Smooth muscle cell (in vitro differentiated cells): ENCODE data around the gene PCSK6. TPM values are rescaled to one million over a fixed set of nuclear protein-coding genes. Genes with fewer than 3 reads are reported as not detected.

Experiments used
- DNase-seq: peaks from one replicate; lab custom pipeline; 2025; ENCODE audit not compliant: unreplicated experiment; lab: John Stamatoyannopoulos, UW
- H2AFZ ChIP-seq: fragments of 200-600 bp; sonication (generic); 2 replicates; pipeline ENCODE4 v1.6.0; 2016; ENCODE audit warnings: antibody characterized with exemption, low read depth, mild to moderate bottlenecking
- H3F3A ChIP-seq: fragments of 200-600 bp; sonication (generic); 2 replicates; pipeline ENCODE4 v1.6.0; 2017; ENCODE audit warnings: antibody characterized with exemption, low read depth
- H3K27ac ChIP-seq: fragments of 200-600 bp; sonication (generic); 2 replicates; pipeline ENCODE4 v1.5.1; 2016; ENCODE audit warnings: low read depth, mild to moderate bottlenecking
- H3K27me3 ChIP-seq: fragments of 200-600 bp; sonication (generic); 2 replicates; pipeline ENCODE4 v1.6.1; 2016; ENCODE audit warnings: low read depth, mild to moderate bottlenecking
- H3K36me3 ChIP-seq: fragments of 200-600 bp; sonication (generic); 2 replicates; pipeline ENCODE4 v1.5.1; 2016; ENCODE audit warnings: low read depth
- H3K4me1 ChIP-seq: fragments of 200-600 bp; sonication (generic); 2 replicates; pipeline ENCODE4 v1.5.1; 2016; ENCODE audit warnings: low read depth
- H3K4me2 ChIP-seq: fragments of 200-600 bp; sonication (generic); 2 replicates; pipeline ENCODE4 v1.6.0; 2016; ENCODE audit warnings: mild to moderate bottlenecking
- H3K4me3 ChIP-seq: fragments of 200-600 bp; sonication (generic); 2 replicates; pipeline ENCODE4 v1.5.1; 2016; ENCODE audit warnings: mild to moderate bottlenecking
- H3K79me2 ChIP-seq: fragments of 200-600 bp; sonication (generic); 2 replicates; pipeline ENCODE4 v1.6.0; 2016; ENCODE audit warnings: low read depth, mild to moderate bottlenecking
- H3K9ac ChIP-seq: fragments of 200-600 bp; sonication (generic); 2 replicates; pipeline ENCODE4 v1.6.0; 2016; ENCODE audit warnings: low read depth
- H3K9me3 ChIP-seq: fragments of 200-600 bp; sonication (generic); replicated peaks from 2 replicates; pipeline ENCODE4 v1.5.1; 2016; ENCODE audit warnings: low read depth
- H4K20me1 ChIP-seq: fragments of 200-600 bp; sonication (generic); 2 replicates; pipeline ENCODE4 v1.6.0; 2016; ENCODE audit warnings: low read depth
- WGBS: methylation state at CpG from one replicate; pipeline ENCODE4 v1.1.7; 2016; ENCODE audit warnings: low lambda C conversion rate; 5-methylcytosine and 5-hydroxymethylcytosine counted together
- polyA plus RNA-seq: library from polyadenylated mRNA; unstranded; fragments of >200 nt; fragmentation: Nextera tagmentation; extraction: Ambion mirVana; gene quantifications from 2 replicates; pipeline ENCODE4 v1.2.1, GENCODE V29; 2016
- total RNA-seq: library from RNA; depleted of rRNA; stranded (reverse); fragments of >200 nt; gene quantifications from 2 replicates; pipeline ENCODE4 v1.2.3, GENCODE V29; 2014
- TF ChIP-seq, protein P1 (sequence below): fragments of 200-600 bp; sonication (generic); IDR thresholded peaks from 2 replicates; pipeline ENCODE4 v1.5.1; 2017; ENCODE audit warnings: borderline replicate concordance, mild to moderate bottlenecking, antibody characterized with exemption; ENCODE audit not compliant: insufficient read depth, poor library complexity, severe bottlenecking

PCSK6 gene
- total and polyA plus RNA-seq, 2 experiments from 2014 or later = 17.5 TPM

DNA sequence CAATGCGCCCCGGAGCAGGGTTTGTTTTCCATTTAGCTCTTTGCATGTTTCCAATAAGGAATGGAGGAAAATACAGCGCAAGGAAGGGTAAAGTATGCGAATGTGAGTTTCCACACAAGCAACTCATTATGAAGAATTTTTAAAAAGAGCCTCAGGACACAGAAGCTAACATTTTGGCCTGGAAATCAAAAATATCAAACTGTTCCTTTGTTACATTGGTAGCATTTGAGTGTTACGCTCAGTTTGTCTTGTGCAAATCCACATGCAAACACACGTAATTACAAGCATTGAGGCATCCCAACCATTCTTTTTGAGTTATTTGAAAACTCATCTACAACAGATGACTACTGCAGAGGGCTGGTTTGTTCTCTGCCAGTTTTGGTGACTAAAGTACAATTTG is 101.5 kb downstream of the PCSK6 start:
- WGBS = 98% methylated on average over 5 of the region's 6 CpGs
- no peaks in the 10 kb centered on the region for H3K79me2 ChIP-seq
- H3F3A ChIP-seq = no peaks in the 10 kb centered on the region
- no peaks in the 10 kb centered on the region for H4K20me1 ChIP-seq
- H3K36me3 ChIP-seq = no peaks in the 10 kb centered on the region
- no peak overlapping the region for H3K4me3 ChIP-seq
- no peak for DNase-seq
- H3K9ac ChIP-seq = no peak overlapping the region
- H3K9me3 ChIP-seq = no peaks in the 10 kb centered on the region
- TF ChIP-seq, protein P1, sequence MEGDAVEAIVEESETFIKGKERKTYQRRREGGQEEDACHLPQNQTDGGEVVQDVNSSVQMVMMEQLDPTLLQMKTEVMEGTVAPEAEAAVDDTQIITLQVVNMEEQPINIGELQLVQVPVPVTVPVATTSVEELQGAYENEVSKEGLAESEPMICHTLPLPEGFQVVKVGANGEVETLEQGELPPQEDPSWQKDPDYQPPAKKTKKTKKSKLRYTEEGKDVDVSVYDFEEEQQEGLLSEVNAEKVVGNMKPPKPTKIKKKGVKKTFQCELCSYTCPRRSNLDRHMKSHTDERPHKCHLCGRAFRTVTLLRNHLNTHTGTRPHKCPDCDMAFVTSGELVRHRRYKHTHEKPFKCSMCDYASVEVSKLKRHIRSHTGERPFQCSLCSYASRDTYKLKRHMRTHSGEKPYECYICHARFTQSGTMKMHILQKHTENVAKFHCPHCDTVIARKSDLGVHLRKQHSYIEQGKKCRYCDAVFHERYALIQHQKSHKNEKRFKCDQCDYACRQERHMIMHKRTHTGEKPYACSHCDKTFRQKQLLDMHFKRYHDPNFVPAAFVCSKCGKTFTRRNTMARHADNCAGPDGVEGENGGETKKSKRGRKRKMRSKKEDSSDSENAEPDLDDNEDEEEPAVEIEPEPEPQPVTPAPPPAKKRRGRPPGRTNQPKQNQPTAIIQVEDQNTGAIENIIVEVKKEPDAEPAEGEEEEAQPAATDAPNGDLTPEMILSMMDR = no peak
- H3K4me1 ChIP-seq = no peaks in the 10 kb centered on the region
- H3K27ac ChIP-seq = no peak overlapping the region
- H3K4me2 ChIP-seq = no peak overlapping the region
- no peak overlapping the region for H2AFZ ChIP-seq
- H3K27me3 ChIP-seq = no peaks in the 10 kb centered on the region

DNA sequence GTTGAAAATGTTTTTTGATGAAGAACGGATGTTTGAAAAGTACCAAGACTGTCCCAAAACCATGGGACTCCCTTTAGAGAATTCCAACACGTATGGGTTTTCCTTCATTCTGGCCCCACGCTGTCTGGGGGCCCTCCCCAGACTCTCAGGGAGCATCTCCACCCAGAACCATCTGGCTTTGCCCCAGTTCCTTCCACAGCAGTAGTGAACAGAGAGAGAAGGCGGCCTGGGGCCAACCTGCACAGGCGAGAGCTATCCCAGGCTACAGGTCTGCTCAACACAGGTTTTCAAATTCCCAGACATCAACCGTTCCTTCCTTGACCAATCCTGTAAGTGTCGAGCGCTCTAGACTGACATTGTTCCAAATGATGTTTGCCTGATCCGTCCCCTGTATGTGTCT is 101.9 kb downstream of the PCSK6 start:
- TF ChIP-seq, protein P1 = no peak
- H3K4me1 ChIP-seq = no peaks in the 10 kb centered on the region
- no peak overlapping the region for H3K9ac ChIP-seq
- no peak overlapping the region for H3K4me3 ChIP-seq
- no peaks in the 10 kb centered on the region for H3K36me3 ChIP-seq
- H3K4me2 ChIP-seq = no peak overlapping the region
- no peaks in the 10 kb centered on the region for H3K9me3 ChIP-seq
- no peak overlapping the region for H3K27ac ChIP-seq
- DNase-seq = no peak
- H3F3A ChIP-seq = no peaks in the 10 kb centered on the region
- WGBS = 72% methylated on average over 9 of the region's 9 CpGs
- H3K79me2 ChIP-seq = no peaks in the 10 kb centered on the region
- H4K20me1 ChIP-seq = no peaks in the 10 kb centered on the region
- H2AFZ ChIP-seq = no peak overlapping the region
- H3K27me3 ChIP-seq = no peaks in the 10 kb centered on the region

DNA sequence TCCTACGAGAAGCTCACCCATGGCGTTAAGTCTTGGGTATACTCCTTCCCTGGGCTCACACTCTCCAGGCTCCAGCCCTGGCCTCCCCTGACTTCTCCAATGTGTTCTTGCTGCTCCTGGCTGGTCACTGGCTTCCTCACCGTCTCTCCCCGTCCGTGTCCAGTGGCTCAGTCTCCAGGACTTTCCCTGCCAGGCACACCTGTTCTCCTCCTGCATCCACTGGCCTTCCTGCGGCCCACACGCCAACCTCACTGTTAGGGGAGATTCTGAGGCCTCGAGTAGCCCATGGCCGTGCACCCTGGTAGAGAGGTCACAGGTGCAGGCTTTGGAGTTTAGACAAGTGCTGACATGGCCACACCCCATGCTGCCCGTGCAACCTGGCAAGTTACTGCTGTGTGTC is 102.5 kb downstream of the PCSK6 start:
- WGBS = 85% methylated on average over 10 of the region's 10 CpGs
- H3K4me3 ChIP-seq = no peak overlapping the region

DNA sequence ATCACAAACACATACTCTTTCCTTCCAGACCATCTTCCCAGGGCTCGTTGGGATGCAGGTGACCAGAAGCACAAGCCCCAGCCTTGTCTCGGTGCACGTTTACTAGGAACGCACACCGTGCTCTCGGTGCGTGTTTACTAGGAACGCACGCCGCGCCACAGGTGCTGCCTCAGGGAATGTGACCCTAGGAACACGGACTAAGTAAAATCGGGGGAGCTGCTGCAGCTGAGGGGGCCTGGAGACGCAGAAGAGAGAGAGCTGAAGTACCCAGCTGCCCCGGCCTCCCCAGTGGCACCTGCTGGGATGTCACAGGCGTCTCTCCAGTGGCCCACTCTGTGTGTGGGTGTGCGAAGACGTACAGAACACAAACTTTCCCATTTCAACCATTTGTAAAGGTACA is 103.5 kb downstream of the PCSK6 start:
- H3K79me2 ChIP-seq = no peaks in the 10 kb centered on the region
- WGBS = 95% methylated on average over 18 of the region's 18 CpGs
- no peaks in the 10 kb centered on the region for H3K4me1 ChIP-seq
- no peak for DNase-seq
- H3K36me3 ChIP-seq = no peaks in the 10 kb centered on the region
- H3K4me3 ChIP-seq = no peak overlapping the region
- no peaks in the 10 kb centered on the region for H3K9me3 ChIP-seq
- no peaks in the 10 kb centered on the region for H4K20me1 ChIP-seq
- H3K27me3 ChIP-seq = no peaks in the 10 kb centered on the region
- H3K27ac ChIP-seq = no peak overlapping the region
- TF ChIP-seq, protein P1 = no peak
- H3F3A ChIP-seq = no peaks in the 10 kb centered on the region
- no peak overlapping the region for H3K4me2 ChIP-seq
- no peak overlapping the region for H3K9ac ChIP-seq
- H2AFZ ChIP-seq = no peak overlapping the region

More for the DNA sequence above, 102.5 kb downstream of the PCSK6 start:
- no peak overlapping the region for H3K9ac ChIP-seq
- no peaks in the 10 kb centered on the region for H4K20me1 ChIP-seq
- TF ChIP-seq, protein P1 = no peak
- DNase-seq = no peak
- no peaks in the 10 kb centered on the region for H3F3A ChIP-seq
- no peaks in the 10 kb centered on the region for H3K79me2 ChIP-seq
- H3K27me3 ChIP-seq = no peaks in the 10 kb centered on the region
- no peak overlapping the region for H2AFZ ChIP-seq
- H3K36me3 ChIP-seq = no peaks in the 10 kb centered on the region
- H3K4me2 ChIP-seq = no peak overlapping the region
- no peaks in the 10 kb centered on the region for H3K4me1 ChIP-seq
- no peaks in the 10 kb centered on the region for H3K9me3 ChIP-seq
- H3K27ac ChIP-seq = no peak overlapping the region
